ENCODE measurements around the gene FRMPD4. TPM values are rescaled to one million over a fixed set of nuclear protein-coding genes. Genes with fewer than 3 reads are reported as not detected.

The FRMPD4 gene
- total RNA-seq, 1 experiment from 2014 or later, result 0.24 TPM

GRCh38 chrX:12329476-12329875 lies 191.2 kb downstream of the FRMPD4 start:
- no peak for DNase-seq
- H3K36me3 Mint-ChIP-seq (ENCODE audit: insufficient read depth in 1 of 3, low read depth in 3 of 3), result no peaks in the 10 kb centered on the region
- Histone ChIP-seq H3K4me2 (ENCODE audit: insufficient read depth, insufficient read length, low read length) (no peak overlapping the region), H3K56ac (ENCODE audit: insufficient read length, low read depth, low read length) (no peak overlapping the region), H2BK5ac (ENCODE audit: insufficient read length, low read length) (no peak overlapping the region), H4K5ac (ENCODE audit: insufficient read length, low read depth, low read length) (no peak overlapping the region), H2BK120ac (ENCODE audit: low read depth, low read length, poor library complexity, severe bottlenecking) (no peak overlapping the region), H3T11ph (ENCODE audit: low read length) (no peak overlapping the region), H4K8ac (replicated peaks; ENCODE audit: insufficient read length, low read depth, low read length) (no peak overlapping the region), H4K91ac (ENCODE audit: insufficient read length, low read depth, low read length) (no peak overlapping the region), H3K23ac (ENCODE audit: insufficient read length, low read depth, low read length) (no peak overlapping the region), H3K4ac (ENCODE audit: low read depth, low read length) (no peak overlapping the region), H3K79me2 (ENCODE audit: insufficient read depth, low read length) (no peaks in the 10 kb centered on the region), H3K9ac (ENCODE audit: extremely low read depth, insufficient read length, low read length) (no peak overlapping the region), H3K18ac (ENCODE audit: insufficient read length, low read depth, low read length) (no peak overlapping the region), H3K27me3 (ENCODE audit: insufficient read depth, low read length) (no peaks in the 10 kb centered on the region), H4K20me1 (ENCODE audit: control insufficient read depth, insufficient read depth, insufficient read length) (no peaks in the 10 kb centered on the region), H3K23me2 (ENCODE audit: insufficient read length, low read depth, low read length, poor library complexity, severe bottlenecking) (no peaks in the 10 kb centered on the region), H3K27ac (ENCODE audit: insufficient read length, low read depth, low read length) (no peak overlapping the region), H2BK20ac (ENCODE audit: low read depth, low read length, poor library complexity, severe bottlenecking) (no peak overlapping the region), H3K9me3 (ENCODE audit: control insufficient read depth, low read depth, low read length) (no peaks in the 10 kb centered on the region), H3K4me1 (ENCODE audit: insufficient read depth, low read length) (no peaks in the 10 kb centered on the region; the same call in 1 of the 2 replicates), H3K14ac (ENCODE audit: insufficient read depth, low read length) (no peak overlapping the region), H3K79me1 (ENCODE audit: insufficient read depth, low read depth, low read length, poor library complexity, severe bottlenecking) (no peaks in the 10 kb centered on the region), H2BK12ac (ENCODE audit: insufficient read length, low read depth, low read length) (no peak overlapping the region), H2BK15ac (ENCODE audit: low read depth, low read length) (no peak overlapping the region), H2AFZ (ENCODE audit: low read length) (no peak overlapping the region), H2AK5ac (ENCODE audit: insufficient read length, low read length) (no peak overlapping the region)
- TF ChIP-seq CTCF (conservative IDR thresholded peaks at IDR 0.05), result no peak
- peaks cover 38 to 47% of the 10 kb centered on the region in 2 experiments for H3K9me3 Mint-ChIP-seq
- H3K27ac Mint-ChIP-seq, result no peak overlapping the region
- no peak overlapping the region for H3K4me3 Mint-ChIP-seq
- no peaks in the 10 kb centered on the region for H3K27me3 Mint-ChIP-seq (ENCODE audit: low read depth)
- peaks cover 3 to 5% of the 10 kb centered on the region in 2 experiments; a peak in 3 of 4 replicates for H3K4me1 Mint-ChIP-seq
- no CpG with 5 or more reads among the region's 3 CpGs for WGBS (ENCODE audit: extremely low coverage, insufficient read length, low lambda C conversion rate)

Data from H9 (cell line).